ENCODE results near the gene BUD13. TPM values are rescaled to one million over a fixed set of nuclear protein-coding genes. Genes with fewer than 3 reads are reported as not detected.

BUD13 gene
- total and polyA plus RNA-seq, 2 of the 13 experiments (the other 11 are each of a cell fraction or from before 2014, with no cell fraction given), result 13.3 to 25.9 TPM

GRCh38 chr11:116732271-116733042 lies 40.3 kb downstream of the BUD13 start (continued):
- TF ChIP-seq CTCF (CRISPR knock-in tag; IDR thresholded peaks at IDR 0.05), result peak; percentile 88
- TF ChIP-seq SALL1 (CRISPR knock-in tag; IDR thresholded peaks at IDR 0.05), result 0 out of 2 replicates have a peak, but pooled peaks have one; percentile 25
- peak; percentile 52; the same call in 1 of the 2 replicates for TF ChIP-seq SMC3 (IDR thresholded peaks at IDR 0.05; ENCODE audit: low read length)
- TF ChIP-seq ZNF142 (CRISPR knock-in tag; IDR thresholded peaks at IDR 0.05), result no peak
- TF ChIP-seq ZFP36L1 (CRISPR knock-in tag; IDR thresholded peaks at IDR 0.05), result no peak
- no peak for TF ChIP-seq MTERF4 (CRISPR knock-in tag; IDR thresholded peaks at IDR 0.05)
- TF ChIP-seq XRCC5 (optimal IDR thresholded peaks at IDR 0.05; ENCODE audit: low read length), result peak; percentile 48
- TF ChIP-seq TEAD3 (CRISPR knock-in tag; optimal IDR thresholded peaks at IDR 0.05; ENCODE audit: borderline replicate concordance), result peak; percentile 58
- TF ChIP-seq ZNF251 (CRISPR knock-in tag; IDR thresholded peaks at IDR 0.05), result no peak
- TF ChIP-seq STAG1 (CRISPR knock-in tag; IDR thresholded peaks at IDR 0.05), result peak; percentile 69
- no peak for TF ChIP-seq ZHX1 (CRISPR knock-in tag; IDR thresholded peaks at IDR 0.05; ENCODE audit: low read depth)

Data from HepG2 (cell line).